Left renal cortex interstitium (tissue), 4 donors: ENCODE results near the gene DAB2IP. TPM values are rescaled to one million over a fixed set of nuclear protein-coding genes. Genes with fewer than 3 reads are reported as not detected.

Experiments used
- DNase-seq, 4 donors: peaks; one replicate each; pipeline ENCODE4 v3.0.0-alpha.2; 2013; ENCODE audit warnings: low read depth in 4 of 4, low spot score in 2 of 4, missing footprints in 1 of 4
- polyA plus RNA-seq, 4 donors: library from polyadenylated mRNA; unstranded; fragments of 120-200 nt; gene quantifications; one replicate each; pipeline ENCODE4 v1.2.1, GENCODE V29; 2013; ENCODE audit not compliant: insufficient read length in 4 of 4

DAB2IP gene
- polyA plus RNA-seq, 4 donors: 39.5 to 53.6 (median 45.7) TPM

GRCh38 chr9:121660367-121660766 is 8.9 kb downstream of the DAB2IP start:
- no peak for DNase-seq

DNA sequence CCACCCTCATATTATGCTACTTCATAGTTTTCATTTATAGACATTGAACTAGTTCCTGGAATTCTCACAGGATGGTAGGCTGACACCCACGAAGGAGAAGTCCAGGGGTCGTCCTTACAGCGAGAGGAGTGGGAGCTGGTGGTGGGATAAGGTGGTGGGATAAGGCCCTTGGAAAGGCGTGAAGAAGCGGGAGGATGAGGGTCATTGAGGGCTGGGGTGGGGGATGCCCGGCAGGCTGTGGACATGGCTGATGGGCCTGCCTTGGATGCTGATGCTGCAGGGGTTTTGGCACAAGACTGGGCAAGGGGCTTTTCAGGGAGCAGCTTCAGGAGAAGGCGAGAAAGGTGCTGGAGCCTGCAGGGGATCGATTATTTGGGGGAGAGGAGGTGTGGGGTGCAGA is 9.4 kb downstream of the DAB2IP start:
- no peak for DNase-seq

DNA sequence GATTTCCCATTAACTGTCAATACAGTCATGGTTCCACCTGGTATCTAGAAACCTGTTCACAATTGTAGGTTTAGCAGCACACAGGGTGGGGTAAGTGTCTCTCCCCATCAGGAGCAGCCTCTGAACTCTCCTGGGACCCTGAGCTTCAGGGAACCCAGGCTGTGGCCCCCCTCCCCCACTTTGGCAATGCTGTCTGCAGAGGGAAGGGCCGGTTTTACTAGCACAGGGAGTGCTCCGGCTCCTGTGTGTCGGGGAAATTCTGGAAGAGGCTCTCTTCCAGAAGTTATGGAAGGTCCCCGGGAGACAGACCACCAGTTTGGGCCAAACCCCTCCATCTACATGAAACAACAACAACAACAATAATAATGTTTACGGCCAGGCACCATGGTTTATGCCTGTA is 9.9 kb downstream of the DAB2IP start:
- no peak for DNase-seq

DNA sequence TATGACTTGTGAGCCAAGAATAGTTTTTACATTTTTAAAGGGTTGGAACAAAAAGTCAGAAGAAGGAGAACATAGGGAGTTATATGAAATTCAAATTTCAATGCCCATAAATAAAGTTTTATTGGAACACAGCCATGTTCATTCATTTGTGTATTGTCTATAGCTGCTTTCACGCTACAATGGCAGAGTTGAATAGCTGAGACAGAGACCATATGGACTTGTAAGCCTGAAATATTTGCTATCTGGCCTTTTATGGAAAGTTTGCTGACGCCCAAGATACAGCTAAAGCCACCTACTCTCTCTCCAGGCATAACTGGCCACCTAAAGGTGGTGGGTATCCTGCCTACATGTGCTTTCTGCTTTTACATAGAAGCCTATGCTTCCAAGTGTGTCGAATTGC is 10.9 kb downstream of the DAB2IP start:
- DNase-seq: no peak

GRCh38 chr9:121662891-121663580 is 11.6 kb downstream of the DAB2IP start:
- DNase-seq: no peak

DNA sequence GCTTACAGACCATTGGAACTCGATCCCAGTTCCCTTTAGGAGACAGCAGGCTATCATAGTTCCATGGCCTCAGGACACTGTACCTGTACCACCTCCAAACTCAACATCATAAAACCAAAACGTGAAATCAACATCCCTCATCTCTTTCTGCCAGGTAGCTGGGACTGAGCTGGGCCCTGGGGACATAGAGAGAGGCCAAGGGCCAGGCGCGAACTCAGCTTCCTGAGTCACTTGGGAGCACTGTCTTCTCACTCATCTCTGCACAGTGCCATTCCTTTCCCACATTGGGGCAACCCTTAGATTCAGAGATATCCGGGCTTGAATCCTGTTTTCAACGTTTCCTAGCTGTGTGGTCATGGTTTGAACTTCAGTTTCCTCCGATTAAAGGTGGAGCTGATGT is 12.2 kb downstream of the DAB2IP start:
- DNase-seq: no peak

- DNase-seq: no peak
Observed at GRCh38 chr9:121666294-121666693, 14.9 kb downstream of the DAB2IP start.

DNA sequence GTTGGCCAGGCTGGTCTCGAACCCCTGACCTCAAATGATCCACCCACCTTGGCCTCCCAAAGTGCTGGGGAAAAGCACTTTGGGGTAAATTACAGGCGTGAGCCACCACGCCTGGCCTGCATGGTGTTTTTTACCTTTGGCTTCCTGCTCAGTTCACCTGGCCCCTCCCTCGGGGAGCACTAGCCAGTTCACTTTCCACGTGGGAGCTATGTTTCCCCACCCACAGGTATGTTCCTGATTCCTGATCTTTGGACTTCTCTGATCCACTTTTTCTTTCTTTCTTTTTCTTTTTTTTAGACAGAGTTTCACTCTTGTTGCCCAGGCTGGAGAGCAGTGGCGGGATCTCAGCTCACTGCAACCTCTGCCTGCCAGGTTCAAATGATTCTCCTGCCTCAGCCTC is 15.8 kb downstream of the DAB2IP start:
- no peak for DNase-seq

- no peak for DNase-seq
Observed at GRCh38 chr9:121667890-121668289, 16.5 kb downstream of the DAB2IP start.

GRCh38 chr9:121670431-121670830 is 19.0 kb downstream of the DAB2IP start:
- DNase-seq: no peak

- no peak for DNase-seq
Observed at GRCh38 chr9:121671612-121672155, 20.2 kb downstream of the DAB2IP start.

DNA sequence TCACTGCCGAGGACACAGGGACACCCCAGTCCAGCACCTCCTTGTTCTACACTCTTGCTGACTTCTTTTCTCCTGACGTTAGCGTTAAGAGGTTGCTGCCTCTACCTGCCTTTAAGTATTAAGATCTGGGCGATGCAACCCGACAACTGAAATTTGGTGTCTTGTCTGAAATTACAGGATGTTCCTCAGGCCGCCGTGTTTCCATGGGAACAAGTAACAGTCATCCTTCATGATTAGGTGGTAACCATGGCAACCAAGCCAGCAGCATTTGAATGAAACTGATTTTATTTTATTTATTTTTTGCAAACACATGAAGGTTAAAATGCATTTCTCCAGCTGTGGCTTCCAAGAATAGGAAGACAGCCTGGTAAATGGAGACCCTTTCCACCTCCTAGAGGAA is 20.8 kb downstream of the DAB2IP start:
- DNase-seq: no peak

DNA sequence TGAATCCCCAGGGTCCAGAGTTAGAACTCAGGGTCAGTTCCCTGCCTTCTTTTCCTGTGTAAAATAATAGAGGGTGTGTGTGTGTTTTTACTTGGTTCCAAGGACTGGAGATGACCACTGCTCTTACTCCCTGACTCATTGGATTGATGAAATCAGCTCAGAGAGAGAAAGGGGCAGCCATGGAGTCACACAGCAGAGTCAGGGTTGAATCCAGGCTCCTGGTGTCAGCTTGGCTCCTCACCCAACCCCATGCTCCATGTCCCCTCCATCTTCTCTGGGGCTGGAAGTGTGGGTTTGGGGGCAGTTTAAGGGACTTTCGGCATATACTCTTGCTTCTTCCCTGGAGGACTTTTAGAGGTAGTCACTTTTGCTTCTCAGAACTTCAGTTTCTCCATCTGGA is 21.6 kb downstream of the DAB2IP start:
- no peak for DNase-seq

- DNase-seq: no peak
Observed at GRCh38 chr9:121673576-121673975, 22.1 kb downstream of the DAB2IP start.

DNA sequence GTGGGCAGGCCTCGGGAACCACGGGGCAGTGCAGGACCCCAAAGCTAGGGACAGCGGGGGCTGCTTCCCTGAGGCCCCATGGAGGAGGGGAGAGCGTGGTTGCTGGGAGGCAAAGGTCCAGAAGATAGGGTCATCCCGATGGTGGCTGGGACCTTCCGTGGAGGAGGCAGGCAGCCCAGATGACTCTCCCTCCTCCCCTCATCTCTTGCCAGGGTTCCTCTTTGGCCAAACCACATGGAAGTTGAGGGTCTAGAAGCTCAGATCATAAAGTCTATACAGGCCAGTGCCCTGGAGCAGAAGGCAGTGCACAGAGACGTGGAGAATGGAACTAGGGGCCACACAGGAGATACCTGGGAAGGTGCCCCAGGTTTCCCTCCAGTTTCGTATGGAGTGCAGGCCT is 22.6 kb downstream of the DAB2IP start:
- DNase-seq: no peak

GRCh38 chr9:121674952-121675351 is 23.5 kb downstream of the DAB2IP start:
- DNase-seq: no peak

GRCh38 chr9:121675381-121675780 is 23.9 kb downstream of the DAB2IP start:
- no peak for DNase-seq

DNA sequence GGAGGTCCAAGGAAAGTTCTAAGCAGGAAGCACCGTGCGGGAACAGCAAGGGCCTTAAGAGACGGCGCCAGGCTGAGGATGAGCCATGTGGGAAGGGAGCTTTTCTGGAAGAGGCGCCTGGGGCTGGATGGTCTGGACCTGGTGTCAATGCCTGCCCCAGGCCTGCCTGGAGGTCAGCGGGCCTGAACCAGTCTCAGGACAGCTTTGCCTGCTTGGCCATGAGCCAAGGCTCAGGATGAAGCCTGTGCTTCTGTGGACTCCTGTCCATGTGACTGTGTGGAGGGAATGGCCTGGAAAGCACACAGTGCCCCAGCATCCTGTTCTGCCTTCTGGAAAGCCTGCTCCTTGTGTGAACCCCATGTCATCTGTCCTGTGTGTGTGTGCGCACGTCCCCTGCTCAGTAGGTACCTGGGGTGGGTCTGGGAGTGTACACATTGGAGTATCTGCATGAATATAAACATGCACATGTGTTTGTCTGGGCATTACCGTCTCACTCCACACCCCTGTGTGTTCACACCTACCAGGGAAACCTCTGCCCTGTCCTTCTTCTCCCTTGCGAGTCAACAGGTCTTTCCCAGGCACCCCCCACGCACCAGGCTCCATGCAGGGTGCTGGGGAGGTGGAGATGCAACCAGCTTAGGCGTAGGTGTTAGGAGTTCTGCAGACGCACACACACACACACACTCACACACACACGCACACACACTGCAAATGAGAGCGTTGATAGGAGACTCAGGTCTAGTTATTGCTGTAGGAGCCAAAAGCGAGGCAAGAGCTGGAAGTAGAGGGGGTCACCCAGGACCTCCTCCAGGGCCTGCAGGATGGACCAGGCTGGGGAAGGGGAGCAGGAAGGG is 24.8 kb downstream of the DAB2IP start:
- no peak for DNase-seq

- no peak for DNase-seq
Observed at GRCh38 chr9:121676926-121677325, 25.5 kb downstream of the DAB2IP start.

DNA sequence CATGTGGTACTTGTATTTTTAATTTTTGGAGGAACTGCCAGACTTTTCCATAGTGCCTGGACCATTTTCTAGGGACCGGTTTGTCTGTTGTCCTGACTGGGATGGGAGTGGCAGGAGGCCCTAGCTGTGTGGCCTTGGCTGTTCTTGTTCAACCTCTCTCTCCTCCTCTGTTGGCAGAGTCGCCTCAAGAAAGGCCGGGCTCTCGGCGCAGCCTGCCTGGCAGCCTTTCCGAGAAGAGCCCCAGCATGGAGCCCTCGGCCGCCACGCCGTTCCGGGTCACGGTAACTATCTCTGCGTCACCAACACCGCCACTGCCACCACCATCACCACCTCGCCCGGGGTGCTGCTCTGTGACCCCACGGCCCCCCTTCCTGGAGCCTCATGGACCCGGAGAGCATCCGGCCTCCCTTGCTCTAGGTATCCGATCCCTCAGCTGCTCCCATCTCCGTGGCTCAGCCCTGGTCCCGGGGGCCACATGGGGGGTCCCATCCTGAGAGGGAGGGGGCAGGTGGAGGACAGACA is 27.1 kb downstream of the DAB2IP start:
- DNase-seq: no peak

- no peak for DNase-seq
Observed at GRCh38 chr9:121679901-121680635, 28.6 kb downstream of the DAB2IP start.
